AG04450 (cell line): ENCODE data around the gene NIPSNAP3A. TPM values are rescaled to one million over a fixed set of nuclear protein-coding genes. Genes with fewer than 3 reads are reported as not detected.
"Not testable (repeated sequence)": the region's sequence is repeated elsewhere in the genome, so short reads cannot be mapped to it uniquely, and the experiment has no call there.

Source experiments
- CTCF ChIA-PET: fragments of 300-600, 350-600 bp; formaldehyde crosslinking; extraction: SDS; loops from one replicate; lab custom pipeline; 2022; ENCODE audit warnings: antibody characterized with exemption, inconsistent platforms; lab: Charles Lee
- POLR2A ChIA-PET: fragments of 350-600 bp; formaldehyde crosslinking; extraction: SDS; loops from one replicate; lab custom pipeline; 2021; ENCODE audit warnings: antibody characterized with exemption, inconsistent platforms; lab: Yijun Ruan, JAX
- DNase-seq: peaks from one replicate; pipeline ENCODE4 v3.0.0-alpha.2; 2011; ENCODE audit warnings: low read depth, low spot score
- H3K27ac ChIP-seq: one replicate; pipeline ENCODE4 v1.5.1; 2012; ENCODE audit warnings: low read depth, low read length, control low read depth
- H3K27me3 ChIP-seq: one replicate; pipeline ENCODE4 v1.6.0; 2012; ENCODE audit warnings: low read length; ENCODE audit not compliant: control insufficient read depth, insufficient read depth
- H3K4me3 ChIP-seq: 2 replicates; pipeline ENCODE4 v1.5.1; 2011; ENCODE audit warnings: mild to moderate bottlenecking, low read depth, low read length, control low read depth
- H3K9me3 ChIP-seq: 2 replicates; pipeline ENCODE4 v1.5.1; 2012; ENCODE audit warnings: low read length; ENCODE audit not compliant: control insufficient read depth, insufficient read depth
- polyA plus RNA-seq: library from polyadenylated mRNA; depleted of rRNA; stranded (reverse); fragments of >200 nt; gene quantifications from 2 replicates; pipeline ENCODE4 v1.2.3, GENCODE V29; 2011
- TF ChIP-seq, protein P1 (sequence below): IDR thresholded peaks from 2 replicates; pipeline ENCODE4 v1.5.1; 2011; ENCODE audit warnings: low read depth, low read length, control low read depth, inconsistent platforms

NIPSNAP3A gene
- polyA plus RNA-seq, 1 experiment: 42.5 TPM

DNA sequence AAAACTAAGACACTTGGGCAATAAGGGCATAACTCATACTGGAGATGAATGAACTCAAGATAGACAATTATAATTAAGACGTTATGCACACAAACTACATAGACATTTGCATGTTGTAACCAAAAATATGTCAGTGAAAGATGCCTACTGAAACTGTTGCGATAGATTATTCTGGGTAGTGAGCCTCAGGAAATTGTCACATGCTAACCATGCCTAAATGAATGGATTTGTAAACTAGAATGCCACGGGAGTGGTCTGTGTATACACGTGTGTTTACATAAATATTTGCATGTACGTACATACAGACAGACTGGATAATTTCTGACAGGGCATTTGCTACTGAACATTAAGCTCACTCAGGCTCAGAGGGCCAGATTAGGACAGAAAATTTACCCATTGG is 17.7 kb downstream of the NIPSNAP3A start:
- no peak for DNase-seq
- no peaks in the 10 kb centered on the region for H3K9me3 ChIP-seq
- POLR2A ChIA-PET: no interaction called here
- H3K4me3 ChIP-seq: no peak overlapping the region
- TF ChIP-seq, protein P1, sequence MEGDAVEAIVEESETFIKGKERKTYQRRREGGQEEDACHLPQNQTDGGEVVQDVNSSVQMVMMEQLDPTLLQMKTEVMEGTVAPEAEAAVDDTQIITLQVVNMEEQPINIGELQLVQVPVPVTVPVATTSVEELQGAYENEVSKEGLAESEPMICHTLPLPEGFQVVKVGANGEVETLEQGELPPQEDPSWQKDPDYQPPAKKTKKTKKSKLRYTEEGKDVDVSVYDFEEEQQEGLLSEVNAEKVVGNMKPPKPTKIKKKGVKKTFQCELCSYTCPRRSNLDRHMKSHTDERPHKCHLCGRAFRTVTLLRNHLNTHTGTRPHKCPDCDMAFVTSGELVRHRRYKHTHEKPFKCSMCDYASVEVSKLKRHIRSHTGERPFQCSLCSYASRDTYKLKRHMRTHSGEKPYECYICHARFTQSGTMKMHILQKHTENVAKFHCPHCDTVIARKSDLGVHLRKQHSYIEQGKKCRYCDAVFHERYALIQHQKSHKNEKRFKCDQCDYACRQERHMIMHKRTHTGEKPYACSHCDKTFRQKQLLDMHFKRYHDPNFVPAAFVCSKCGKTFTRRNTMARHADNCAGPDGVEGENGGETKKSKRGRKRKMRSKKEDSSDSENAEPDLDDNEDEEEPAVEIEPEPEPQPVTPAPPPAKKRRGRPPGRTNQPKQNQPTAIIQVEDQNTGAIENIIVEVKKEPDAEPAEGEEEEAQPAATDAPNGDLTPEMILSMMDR: no peak
- CTCF ChIA-PET: no interaction called here
- H3K27me3 ChIP-seq: no peaks in the 10 kb centered on the region
- no peak overlapping the region for H3K27ac ChIP-seq

DNA sequence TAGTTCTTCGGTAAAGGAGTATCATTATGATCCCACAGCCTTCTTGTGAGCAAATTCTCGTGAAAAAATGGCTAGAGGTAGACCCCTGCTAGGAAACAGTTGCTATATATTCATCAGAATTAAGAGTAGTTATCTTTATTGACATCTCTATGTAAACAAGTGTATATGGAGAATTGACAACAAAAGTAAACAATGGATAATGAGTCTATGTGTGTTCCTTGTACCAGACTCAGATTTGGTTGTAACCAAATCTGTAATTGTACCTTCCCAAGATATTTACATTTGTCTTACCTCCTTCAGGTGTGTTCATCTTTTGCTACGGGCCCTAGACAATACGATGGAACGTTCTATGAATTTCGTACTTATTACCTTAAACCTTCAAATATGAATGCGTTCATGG is 18.5 kb downstream of the NIPSNAP3A start:
- POLR2A ChIA-PET: no interaction called here
- Histone ChIP-seq H3K27me3 (no peaks in the 10 kb centered on the region), H3K9me3 (no peaks in the 10 kb centered on the region), H3K27ac (no peak overlapping the region), H3K4me3 (no peak overlapping the region)
- CTCF ChIA-PET: no interaction called here
- TF ChIP-seq, protein P1: no peak
- DNase-seq: no peak

DNA sequence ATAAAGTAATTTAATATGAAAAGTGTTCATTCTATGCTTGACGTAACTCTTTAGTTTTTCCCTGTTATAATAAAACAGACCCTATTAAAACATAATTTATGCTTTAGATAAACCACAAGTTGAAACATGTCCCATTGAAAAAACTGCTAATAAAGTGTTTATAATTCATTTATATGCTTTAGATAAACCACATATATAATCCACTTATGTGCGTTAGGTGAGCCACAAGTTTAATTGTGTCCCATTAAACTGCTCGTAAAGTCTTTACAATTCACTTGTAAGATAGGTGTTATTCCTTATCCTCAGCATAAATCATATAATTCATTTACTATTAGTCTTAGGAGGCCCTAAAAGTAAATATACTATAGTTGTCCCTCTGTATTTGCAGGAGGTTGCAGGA is 20.0 kb downstream of the NIPSNAP3A start:
- TF ChIP-seq, protein P1: no peak
- POLR2A ChIA-PET: no interaction called here
- Histone ChIP-seq H3K27ac (no peak overlapping the region), H3K4me3 (no peak overlapping the region), H3K9me3 (no peaks in the 10 kb centered on the region), H3K27me3 (no peaks in the 10 kb centered on the region)
- no peak for DNase-seq
- CTCF ChIA-PET: no interaction called here

DNA sequence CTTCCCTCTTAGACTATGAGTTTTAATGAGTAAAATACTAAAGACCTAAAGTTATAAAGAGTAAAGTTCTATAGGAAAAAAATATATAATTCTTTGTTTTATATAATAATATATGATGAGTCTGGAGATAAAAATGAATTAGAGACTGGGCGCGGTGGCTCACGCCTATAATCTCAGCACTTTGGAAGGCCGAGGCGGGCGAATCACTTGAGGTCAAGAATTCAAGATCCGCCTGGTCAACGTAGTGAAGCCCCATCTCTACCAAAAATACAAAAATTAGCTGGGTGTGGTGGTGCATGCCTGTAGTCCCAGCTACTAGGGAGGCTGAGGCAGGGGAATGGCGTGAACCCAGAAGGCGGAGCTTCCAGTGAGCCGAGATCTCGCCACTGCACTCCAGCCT is 21.5 kb downstream of the NIPSNAP3A start:
- H3K9me3 ChIP-seq, POLR2A ChIA-PET, H3K27me3 ChIP-seq, H3K4me3 ChIP-seq, DNase-seq, H3K27ac ChIP-seq, CTCF ChIA-PET: not testable (repeated sequence)

DNA sequence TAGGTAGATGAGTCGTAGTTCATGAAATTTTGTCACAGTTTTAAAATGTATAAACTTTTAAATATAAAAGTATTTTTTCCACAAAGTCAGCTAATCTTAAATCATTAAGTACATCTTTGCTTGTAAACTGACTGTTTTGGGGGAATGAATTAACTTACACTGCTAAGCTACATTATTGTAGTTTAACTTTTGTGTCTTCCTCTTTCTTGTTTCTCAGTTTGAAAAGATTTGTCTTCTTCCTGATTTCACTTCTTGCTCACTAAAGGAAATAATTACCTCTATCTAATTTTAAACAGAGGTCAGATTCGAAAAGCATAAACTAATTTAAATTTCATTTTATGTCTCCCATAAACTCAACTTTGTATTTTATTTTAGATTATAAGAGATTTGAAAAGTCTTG is 22.2 kb downstream of the NIPSNAP3A start:
- Histone ChIP-seq H3K27ac (no peak overlapping the region), H3K27me3 (no peaks in the 10 kb centered on the region), H3K9me3 (no peaks in the 10 kb centered on the region), H3K4me3 (no peak overlapping the region)
- ChIA-PET POLR2A (no interaction called here), CTCF (interaction anchor here (0.5 kb wide), 1 partner anchor 11 kb away, joined by 4 read pairs; no protein-coding TSS in a partner anchor)
- no peak for DNase-seq
- TF ChIP-seq, protein P1: no peak
